ENCODE measurements around the gene COG3. TPM values are rescaled to one million over a fixed set of nuclear protein-coding genes. Genes with fewer than 3 reads are reported as not detected.
A peak's percentile ranks its signal among the peaks of the same experiment; 100 is the strongest.

Gene COG3
- total RNA-seq, 1 experiment from 2014 or later = 20.3 TPM

DNA sequence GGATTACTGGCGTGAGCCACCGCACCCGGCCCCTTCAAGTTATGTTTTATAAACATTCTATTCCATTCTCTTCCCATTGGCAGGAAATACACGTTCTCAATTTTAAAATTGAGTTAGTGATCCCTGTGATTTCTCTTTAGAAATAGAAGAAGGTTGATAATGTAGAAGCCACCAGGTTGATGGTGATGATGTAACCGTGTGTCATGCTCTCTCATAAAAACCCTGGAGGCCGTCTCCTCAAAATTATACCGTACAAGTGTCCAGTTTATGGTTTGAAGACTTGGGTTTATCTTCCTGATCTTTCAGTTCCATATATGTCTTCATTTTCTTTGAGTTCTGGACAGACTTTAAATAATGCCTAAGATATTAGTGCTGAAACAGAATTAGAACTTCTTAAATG is 32.2 kb downstream of the COG3 start:
- no peaks in the 10 kb centered on the region for H3K9me3 ChIP-seq (ENCODE audit: low read depth, low read length, poor library complexity, severe bottlenecking)
- POLR2A ChIA-PET (ENCODE audit: low non-redundant PET) = no interaction called here
- no peak overlapping the region for H3K4me3 ChIP-seq (ENCODE audit: low read depth, low read length, poor library complexity, severe bottlenecking)
- no peaks in the 10 kb centered on the region for H3K27me3 ChIP-seq (replicated peaks; ENCODE audit: insufficient read depth, low read depth, low read length, poor library complexity)
- DNase-seq (ENCODE audit: low spot score) = no peak
- H3K36me3 ChIP-seq (ENCODE audit: insufficient read depth, low read length, poor library complexity, severe bottlenecking) = peaks cover 57% of the 10 kb centered on the region
- TF ChIP-seq, protein P1, sequence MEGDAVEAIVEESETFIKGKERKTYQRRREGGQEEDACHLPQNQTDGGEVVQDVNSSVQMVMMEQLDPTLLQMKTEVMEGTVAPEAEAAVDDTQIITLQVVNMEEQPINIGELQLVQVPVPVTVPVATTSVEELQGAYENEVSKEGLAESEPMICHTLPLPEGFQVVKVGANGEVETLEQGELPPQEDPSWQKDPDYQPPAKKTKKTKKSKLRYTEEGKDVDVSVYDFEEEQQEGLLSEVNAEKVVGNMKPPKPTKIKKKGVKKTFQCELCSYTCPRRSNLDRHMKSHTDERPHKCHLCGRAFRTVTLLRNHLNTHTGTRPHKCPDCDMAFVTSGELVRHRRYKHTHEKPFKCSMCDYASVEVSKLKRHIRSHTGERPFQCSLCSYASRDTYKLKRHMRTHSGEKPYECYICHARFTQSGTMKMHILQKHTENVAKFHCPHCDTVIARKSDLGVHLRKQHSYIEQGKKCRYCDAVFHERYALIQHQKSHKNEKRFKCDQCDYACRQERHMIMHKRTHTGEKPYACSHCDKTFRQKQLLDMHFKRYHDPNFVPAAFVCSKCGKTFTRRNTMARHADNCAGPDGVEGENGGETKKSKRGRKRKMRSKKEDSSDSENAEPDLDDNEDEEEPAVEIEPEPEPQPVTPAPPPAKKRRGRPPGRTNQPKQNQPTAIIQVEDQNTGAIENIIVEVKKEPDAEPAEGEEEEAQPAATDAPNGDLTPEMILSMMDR (conservative IDR thresholded peaks at IDR 0.05; ENCODE audit: low read depth, low read length) = no peak
- no peak for TF ChIP-seq EZH2 (IDR thresholded peaks at IDR 0.05; ENCODE audit: borderline replicate concordance, low read depth, low read length, poor library complexity, severe bottlenecking)
- intact Hi-C loops (cut with micrococcal nuclease; ENCODE audit: unreplicated experiment) = no loop called here
- CTCF ChIA-PET = no interaction called here
- H3K4me1 ChIP-seq (ENCODE audit: insufficient read depth, low read length, poor library complexity, severe bottlenecking) = peaks cover 9% of the 10 kb centered on the region
- BruUV-seq (replicated peaks) = no TSS peak
- no peak overlapping the region for H3K27ac ChIP-seq (ENCODE audit: low read depth, low read length, poor library complexity, severe bottlenecking)

DNA sequence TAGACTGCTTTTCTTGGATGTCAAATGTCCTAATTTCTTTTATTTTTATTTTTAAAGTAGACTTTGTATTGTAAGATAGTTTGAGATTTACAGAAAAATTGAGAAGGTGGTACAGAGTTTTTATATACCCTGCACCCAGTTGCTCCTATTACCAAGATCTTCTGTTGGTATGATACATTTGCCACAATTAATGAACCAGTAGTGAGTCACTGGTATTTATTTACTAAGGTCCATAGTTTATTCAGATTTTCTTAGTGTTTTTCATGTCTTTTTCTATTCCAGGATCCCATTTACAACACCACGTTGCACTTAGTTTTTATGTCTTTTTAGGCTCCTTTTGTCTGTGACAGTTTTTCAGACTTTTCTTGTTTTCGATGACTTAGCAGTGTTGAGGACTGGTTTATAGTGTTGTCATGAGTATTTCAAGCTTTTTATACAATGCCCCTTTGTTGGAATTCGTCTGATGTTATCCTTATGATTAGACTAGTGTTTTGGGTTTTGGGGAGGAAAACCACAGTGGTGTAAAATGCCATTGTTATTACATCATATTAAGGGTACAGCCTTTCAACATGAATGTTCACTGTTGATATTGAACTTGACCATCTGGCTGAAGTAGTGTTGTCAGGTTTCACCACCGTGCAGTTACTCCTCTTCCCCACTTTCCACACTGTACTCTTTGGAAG is 35.9 kb downstream of the COG3 start:
- DNase-seq (ENCODE audit: low spot score) = peak; percentile 15
- intact Hi-C loops (cut with micrococcal nuclease; ENCODE audit: unreplicated experiment) = no loop called here
- H3K36me3 ChIP-seq (ENCODE audit: insufficient read depth, low read length, poor library complexity, severe bottlenecking) = peaks cover 47% of the 10 kb centered on the region
- H3K4me3 ChIP-seq (ENCODE audit: low read depth, low read length, poor library complexity, severe bottlenecking) = no peak overlapping the region
- no peaks in the 10 kb centered on the region for H3K27me3 ChIP-seq (replicated peaks; ENCODE audit: insufficient read depth, low read depth, low read length, poor library complexity)
- peaks cover 9% of the 10 kb centered on the region for H3K4me1 ChIP-seq (ENCODE audit: insufficient read depth, low read length, poor library complexity, severe bottlenecking)
- TF ChIP-seq EZH2 (IDR thresholded peaks at IDR 0.05; ENCODE audit: borderline replicate concordance, low read depth, low read length, poor library complexity, severe bottlenecking) = no peak
- TF ChIP-seq, protein P1 (conservative IDR thresholded peaks at IDR 0.05; ENCODE audit: low read depth, low read length) = no peak
- CTCF ChIA-PET = no interaction called here
- H3K27ac ChIP-seq (ENCODE audit: low read depth, low read length, poor library complexity, severe bottlenecking) = peak overlapping the region; percentile 26
- H3K9me3 ChIP-seq (ENCODE audit: low read depth, low read length, poor library complexity, severe bottlenecking) = no peaks in the 10 kb centered on the region
- POLR2A ChIA-PET (ENCODE audit: low non-redundant PET) = no interaction called here
- no TSS peak for BruUV-seq (replicated peaks)

DNA sequence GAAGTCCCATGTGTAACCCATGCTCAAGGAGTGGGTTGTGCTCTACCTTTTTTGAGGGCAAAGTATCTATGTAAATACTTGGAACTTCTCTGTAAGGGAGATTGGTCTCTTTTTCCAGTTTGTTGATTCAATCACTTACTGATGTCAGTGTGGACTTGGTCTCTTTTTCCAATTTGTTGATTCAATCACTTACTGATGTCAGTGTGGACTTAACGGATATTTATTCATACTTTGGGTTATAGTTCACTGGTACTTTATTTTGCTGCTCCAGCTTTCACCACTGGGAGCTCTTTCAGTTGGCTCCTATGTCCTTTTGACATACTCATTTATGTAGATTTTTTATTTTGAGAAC is 36.4 kb downstream of the COG3 start:
- Histone ChIP-seq H3K27me3 (replicated peaks; ENCODE audit: insufficient read depth, low read depth, low read length, poor library complexity) (no peaks in the 10 kb centered on the region), H3K4me3 (ENCODE audit: low read depth, low read length, poor library complexity, severe bottlenecking) (no peak overlapping the region), H3K27ac (ENCODE audit: low read depth, low read length, poor library complexity, severe bottlenecking) (peak overlapping the region; percentile 26), H3K36me3 (ENCODE audit: insufficient read depth, low read length, poor library complexity, severe bottlenecking) (peaks cover 46% of the 10 kb centered on the region), H3K4me1 (ENCODE audit: insufficient read depth, low read length, poor library complexity, severe bottlenecking) (peaks cover 9% of the 10 kb centered on the region), H3K9me3 (ENCODE audit: low read depth, low read length, poor library complexity, severe bottlenecking) (no peaks in the 10 kb centered on the region)
- DNase-seq (ENCODE audit: low spot score) = no peak
- TF ChIP-seq, protein P1 (conservative IDR thresholded peaks at IDR 0.05; ENCODE audit: low read depth, low read length) = no peak
- no peak for TF ChIP-seq EZH2 (IDR thresholded peaks at IDR 0.05; ENCODE audit: borderline replicate concordance, low read depth, low read length, poor library complexity, severe bottlenecking)
- ChIA-PET POLR2A (ENCODE audit: low non-redundant PET) (no interaction called here), CTCF (no interaction called here)
- intact Hi-C loops (cut with micrococcal nuclease; ENCODE audit: unreplicated experiment) = no loop called here
- no TSS peak for BruUV-seq (replicated peaks)
